Psoas muscle (tissue), 8 donors: ENCODE measurements around the gene HOXA1. TPM values are rescaled to one million over a fixed set of nuclear protein-coding genes. Genes with fewer than 3 reads are reported as not detected.

ENCODE experiments used
- ATAC-seq, 4 donors: fragments of 200-7000 bp; cut with Tn5 transposase; one replicate each; pipeline ENCODE4 v1.9.1; 2020; ENCODE audit warnings: moderate library complexity in 3 of 4, mild to moderate bottlenecking in 2 of 4
- DNase-seq, 2 donors: peaks; one replicate each; pipeline ENCODE4 v3.0.0-alpha.2; 2020
- H3K27ac ChIP-seq: fragments of 200-600 bp; one replicate; pipeline ENCODE4 v1.8.0; 2022
- H3K27me3 ChIP-seq, 3 donors: fragments of 200-600 bp in 1 of 3; one replicate each; pipeline versions ENCODE4 v1.6.1 to v1.8.0; 2013 to 2022; ENCODE audit warnings: low read length in 2 of 3, mild to moderate bottlenecking in 2 of 3, moderate library complexity in 1 of 3; ENCODE audit not compliant: insufficient read depth in 3 of 3
- H3K36me3 ChIP-seq, 2 donors: fragments of 200-600 bp in 1 of 2; one replicate each; pipeline versions ENCODE4 v1.6.1 to v1.8.0; 2013 to 2022; ENCODE audit warnings: low read depth in 1 of 2, mild to moderate bottlenecking in 1 of 2, moderate library complexity in 1 of 2; ENCODE audit not compliant: insufficient read depth in 1 of 2
- H3K4me1 ChIP-seq: fragments of 200-600 bp; one replicate; pipeline ENCODE4 v1.8.0; 2022
- H3K4me3 ChIP-seq: fragments of 200-600 bp; one replicate; pipeline ENCODE4 v1.8.0; 2022; ENCODE audit warnings: mild to moderate bottlenecking
- H3K9me3 ChIP-seq: fragments of 200-600 bp; one replicate; pipeline ENCODE4 v1.8.0; 2022
- CTCF ChIP-seq: fragments of 200-600 bp; IDR thresholded peaks from one replicate; pipeline ENCODE4 v1.8.0; 2022; ENCODE audit warnings: antibody characterized with exemption
- WGBS, 3 donors: extraction: QIAGEN DNeasy Blood & Tissue Kit; methylation state at CpG; one replicate each; pipeline versions ENCODE4 v1.1.6 to v1.1.7; 2013; 5-methylcytosine and 5-hydroxymethylcytosine counted together
- intact Hi-C, 2 donors: fragments of 100-400 bp; cut with DNase I; formaldehyde crosslinking; loops; one replicate each; pipeline versions ENCODE4 v1.11.0 to v1.14.2; 2022
- long read RNA-seq, 2 donors: library from polyadenylated mRNA; unstranded; transcript quantifications; one replicate each; pipeline ENCODE4 v2.0.0, GENCODE V29; 2021
- polyA plus RNA-seq, 3 donors: library from polyadenylated mRNA; stranded (reverse); fragments of 200-250 nt; gene quantifications; one replicate each; pipeline ENCODE4 v1.2.3, GENCODE V29; 2013
- total RNA-seq, 4 donors: library from RNA; stranded (reverse); fragmentation: NEBNext Ultra II Directional in 2 of 4; extraction: Animal tissue kit (Norgen Biotek cat#: 25700) in 2 of 4; gene quantifications; one replicate each; pipeline versions ENCODE4 v1.2.1 to v1.2.4, GENCODE V29; 2021 to 2023
- donor health status: healthy with polysubstance abuse.
- donor health status: DM: no; HTN: no; CAD: no; lungs with moderate emphysema.
- donor health status: Bipolar disorder and iron deficiency.
- donor health status: healthy.
- donor health status: DM: yes; HTN: yes; CAD: no.
- donor health status: DM: no; HTN: no; CAD: no.
- donor health status: DM: no; HTN: no; CAD: no.
- donor health status: DM: yes; HTN: yes; CAD: no.

Gene HOXA1
- under 1 TPM in 2 of 4 donors, not detected in 2; 0.17 to 0.21 TPM for total RNA-seq
- polyA plus RNA-seq = under 1 TPM; 0.03 to 0.22 (median 0.22) TPM
- long read RNA-seq, donor 1, partial matches to known transcripts = 0 of 1 reads
- long read RNA-seq, donor 1, other reads (novel, unspliced or antisense) = 1 of 1 reads
- long read RNA-seq, donor 2 = 0 reads

DNA sequence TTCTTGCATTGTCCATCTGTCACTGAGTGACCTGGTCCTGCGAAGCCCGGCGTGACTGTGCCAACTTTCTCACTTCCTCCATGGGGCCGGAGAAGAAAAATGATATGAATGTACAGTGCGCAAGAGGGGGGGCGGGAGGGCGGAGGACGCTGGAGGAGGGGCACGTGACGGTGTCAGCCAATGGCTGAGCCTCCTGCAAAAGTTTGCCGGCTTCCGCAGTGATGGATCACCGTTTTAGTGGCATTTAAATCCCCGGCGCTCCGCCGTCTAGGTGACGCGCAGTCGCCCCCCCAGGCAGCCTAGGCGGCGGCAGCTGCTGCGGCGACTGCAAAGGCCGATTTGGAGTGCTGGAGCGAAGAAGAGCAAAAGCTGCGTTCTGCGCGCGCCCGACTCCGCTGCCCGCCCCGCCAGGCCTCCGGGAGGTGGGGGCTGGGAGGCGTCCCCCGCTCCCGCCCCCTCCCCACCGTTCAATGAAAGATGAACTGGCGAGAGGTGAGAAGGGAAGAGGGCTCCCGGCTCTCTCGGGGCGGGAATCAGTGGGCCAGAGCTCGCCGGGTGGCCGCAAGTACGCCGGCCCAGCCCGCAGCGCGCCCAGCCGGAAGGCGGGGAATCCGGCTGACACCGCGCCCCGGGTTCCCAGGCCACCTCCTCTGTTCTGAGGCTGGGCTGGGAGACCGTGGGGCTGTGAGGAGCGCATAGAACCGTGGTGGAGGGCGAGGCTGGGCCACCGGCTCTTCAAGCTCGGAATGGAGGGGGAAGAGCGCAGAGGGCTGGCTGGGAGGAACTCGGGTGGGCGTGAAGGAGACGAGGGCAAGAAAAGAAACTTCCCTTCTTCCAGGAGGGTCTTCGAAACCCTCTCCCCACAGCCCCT lies at the start of gene HOXA1:
TSS of gene HOXA1 (minus strand) at position 104 of the 871 bp plus-strand sequence. CDS start at position 16, 88 bp downstream.
- TF ChIP-seq CTCF = no peak
- Histone ChIP-seq H3K27me3 (no peaks in the 10 kb centered on the region), H3K4me1 (peaks cover 12% of the 10 kb centered on the region), H3K4me3 (peak within 1 kb of the TSS; percentile 98), H3K9me3 (no peaks in the 10 kb centered on the region), H3K27ac (peak within 1 kb of the TSS; percentile 73), H3K36me3 (peaks cover 0 to 18% of the 10 kb centered on the region in 2 donors)
- DNase-seq (peak; percentile 83 to 89), ATAC-seq (peak; percentile 72 to 89 (median 84))
- intact Hi-C loops = loop anchor here in 1 of 2 donors (2.0 kb wide), 1 partner anchor 231 kb away; the partner anchor contains the start of gene SKAP2
- 0 to 1% (median 1%) methylated on average over 58 to 68 of the region's 68 CpGs for WGBS, 3 donors

GRCh38 chr7:27145165-27145913 lies 49.5 kb upstream of the HOXA1 start:
- intact Hi-C loops = loop anchor here in 1 of 2 donors (10.0 kb wide), 1 partner anchor 751 kb away; no protein-coding TSS in a partner anchor
- TF ChIP-seq CTCF = no peak
- Histone ChIP-seq H3K9me3 (no peaks in the 10 kb centered on the region), H3K27ac (peak overlapping the region; percentile 83), H3K36me3 (peaks cover 0 to 37% of the 10 kb centered on the region in 2 donors), H3K4me1 (peaks cover 23% of the 10 kb centered on the region), H3K4me3 (peak overlapping the region; percentile 11), H3K27me3 (no peaks in the 10 kb centered on the region)
- ATAC-seq = no peak
- peak in 1 of 2 donors; percentile 45 for DNase-seq
- 84 to 88% (median 86%) methylated on average over 43 to 47 of the region's 47 CpGs for WGBS, 3 donors

DNA sequence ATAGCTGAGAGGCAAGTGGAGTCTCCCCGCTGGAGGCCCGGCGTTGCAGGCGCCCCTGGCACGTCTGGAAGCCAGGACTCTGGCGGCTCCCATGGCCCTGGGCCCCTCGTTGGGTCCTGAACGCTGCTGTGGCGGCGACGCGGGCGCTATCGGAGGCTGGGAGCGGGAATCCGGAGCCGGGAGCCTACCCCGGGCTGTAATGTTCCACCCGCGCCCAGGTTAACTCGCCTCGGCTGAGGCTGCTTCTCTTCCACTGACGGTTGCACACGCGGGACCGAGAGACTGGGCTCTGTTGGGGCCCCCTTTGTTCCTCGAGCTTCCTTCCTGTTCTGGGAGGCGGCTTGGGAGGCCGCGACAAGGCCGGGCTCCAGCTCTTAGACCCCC lies 49.0 kb upstream of the HOXA1 start:
- ATAC-seq = no peak
- Histone ChIP-seq H3K4me3 (peak overlapping the region; percentile 12), H3K27ac (peak overlapping the region; percentile 83), H3K4me1 (peaks cover 23% of the 10 kb centered on the region), H3K9me3 (no peaks in the 10 kb centered on the region), H3K36me3 (peaks cover 0 to 37% of the 10 kb centered on the region in 2 donors), H3K27me3 (no peaks in the 10 kb centered on the region)
- TF ChIP-seq CTCF = no peak
- intact Hi-C loops = loop anchor here in 1 of 2 donors (5.0 to 10.0 kb wide), 2 partner anchors 287 to 750 kb away; no protein-coding TSS in a partner anchor
- 77 to 83% (median 80%) methylated on average over 29 to 31 of the region's 31 CpGs for WGBS, 3 donors
- DNase-seq = peak in 1 of 2 donors; percentile 53

GRCh38 chr7:27143950-27144780 lies 48.4 kb upstream of the HOXA1 start:
- ATAC-seq = no peak
- H3K27ac ChIP-seq = peak overlapping the region; percentile 83
- H3K9me3 ChIP-seq = no peaks in the 10 kb centered on the region
- 73 to 76% (median 75%) methylated on average over 40 of the region's 40 CpGs for WGBS, 3 donors
- H3K36me3 ChIP-seq = peaks cover 0 to 37% of the 10 kb centered on the region in 2 donors
- H3K27me3 ChIP-seq = no peaks in the 10 kb centered on the region
- peak overlapping the region; percentile 20 for H3K4me3 ChIP-seq
- intact Hi-C loops = loop anchor here in 1 of 2 donors (5.0 to 10.0 kb wide), 2 partner anchors 287 to 749 kb away; no protein-coding TSS in a partner anchor
- no peak for TF ChIP-seq CTCF
- peak in 1 of 2 donors; percentile 42 for DNase-seq
- peaks cover 17% of the 10 kb centered on the region for H3K4me1 ChIP-seq
